ENCODE results near the gene RCOR1.

DNA sequence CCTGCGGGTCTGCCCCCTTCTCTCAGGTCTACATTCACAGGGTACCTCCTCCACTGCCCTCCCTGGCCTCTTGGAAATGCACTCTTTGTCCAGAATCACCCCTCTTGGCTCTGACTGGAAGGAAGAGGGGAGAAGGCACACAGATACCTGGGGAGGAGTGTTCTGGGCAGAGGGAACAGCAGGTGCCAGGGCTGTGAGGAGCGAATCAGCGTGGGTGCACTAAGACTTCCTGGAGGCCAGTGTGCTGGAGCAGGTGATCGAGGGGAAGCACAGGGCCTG, 176.5 kb downstream of the RCOR1 start:
- TF ChIP-seq MAFK (IDR thresholded peaks at IDR 0.05; ENCODE audit: low read depth, low read length) (no peak), CEBPB (IDR thresholded peaks at IDR 0.05; ENCODE audit: low read depth, low read length) (no peak), POLR2A (IDR thresholded peaks at IDR 0.05; ENCODE audit: low read depth, low read length) (no peak), RCOR1 (IDR thresholded peaks at IDR 0.05; ENCODE audit: insufficient replicate concordance, low read length) (no peak)
- TF ChIP-seq, protein P1, sequence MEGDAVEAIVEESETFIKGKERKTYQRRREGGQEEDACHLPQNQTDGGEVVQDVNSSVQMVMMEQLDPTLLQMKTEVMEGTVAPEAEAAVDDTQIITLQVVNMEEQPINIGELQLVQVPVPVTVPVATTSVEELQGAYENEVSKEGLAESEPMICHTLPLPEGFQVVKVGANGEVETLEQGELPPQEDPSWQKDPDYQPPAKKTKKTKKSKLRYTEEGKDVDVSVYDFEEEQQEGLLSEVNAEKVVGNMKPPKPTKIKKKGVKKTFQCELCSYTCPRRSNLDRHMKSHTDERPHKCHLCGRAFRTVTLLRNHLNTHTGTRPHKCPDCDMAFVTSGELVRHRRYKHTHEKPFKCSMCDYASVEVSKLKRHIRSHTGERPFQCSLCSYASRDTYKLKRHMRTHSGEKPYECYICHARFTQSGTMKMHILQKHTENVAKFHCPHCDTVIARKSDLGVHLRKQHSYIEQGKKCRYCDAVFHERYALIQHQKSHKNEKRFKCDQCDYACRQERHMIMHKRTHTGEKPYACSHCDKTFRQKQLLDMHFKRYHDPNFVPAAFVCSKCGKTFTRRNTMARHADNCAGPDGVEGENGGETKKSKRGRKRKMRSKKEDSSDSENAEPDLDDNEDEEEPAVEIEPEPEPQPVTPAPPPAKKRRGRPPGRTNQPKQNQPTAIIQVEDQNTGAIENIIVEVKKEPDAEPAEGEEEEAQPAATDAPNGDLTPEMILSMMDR (conservative IDR thresholded peaks at IDR 0.05; ENCODE audit: low read depth, low read length) = no peak
